Measurements from ENCODE around the gene DNM2. TPM values are rescaled to one million over a fixed set of nuclear protein-coding genes. Genes with fewer than 3 reads are reported as not detected.

The DNM2 gene
- total RNA-seq, 4 donors from 2014 or later: 79.1 to 115 (median 96.8) TPM

- ATAC-seq: no peak
- Histone ChIP-seq H3K4me3 (no peak overlapping the region), H3K36me3 (no peaks in the 10 kb centered on the region), H3K4me1 (peaks cover 0 to 18% (median 0%) of the 10 kb centered on the region in 3 donors), H3K9me3 (peaks cover 0 to 8% (median 0%) of the 10 kb centered on the region in 3 donors), H3K27me3 (no peaks in the 10 kb centered on the region), H3K27ac (no peak overlapping the region)
- no peak for TF ChIP-seq EP300 (IDR thresholded peaks at IDR 0.05)
- TF ChIP-seq, protein P1, sequence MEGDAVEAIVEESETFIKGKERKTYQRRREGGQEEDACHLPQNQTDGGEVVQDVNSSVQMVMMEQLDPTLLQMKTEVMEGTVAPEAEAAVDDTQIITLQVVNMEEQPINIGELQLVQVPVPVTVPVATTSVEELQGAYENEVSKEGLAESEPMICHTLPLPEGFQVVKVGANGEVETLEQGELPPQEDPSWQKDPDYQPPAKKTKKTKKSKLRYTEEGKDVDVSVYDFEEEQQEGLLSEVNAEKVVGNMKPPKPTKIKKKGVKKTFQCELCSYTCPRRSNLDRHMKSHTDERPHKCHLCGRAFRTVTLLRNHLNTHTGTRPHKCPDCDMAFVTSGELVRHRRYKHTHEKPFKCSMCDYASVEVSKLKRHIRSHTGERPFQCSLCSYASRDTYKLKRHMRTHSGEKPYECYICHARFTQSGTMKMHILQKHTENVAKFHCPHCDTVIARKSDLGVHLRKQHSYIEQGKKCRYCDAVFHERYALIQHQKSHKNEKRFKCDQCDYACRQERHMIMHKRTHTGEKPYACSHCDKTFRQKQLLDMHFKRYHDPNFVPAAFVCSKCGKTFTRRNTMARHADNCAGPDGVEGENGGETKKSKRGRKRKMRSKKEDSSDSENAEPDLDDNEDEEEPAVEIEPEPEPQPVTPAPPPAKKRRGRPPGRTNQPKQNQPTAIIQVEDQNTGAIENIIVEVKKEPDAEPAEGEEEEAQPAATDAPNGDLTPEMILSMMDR (IDR thresholded peaks at IDR 0.05): no peak
- TF ChIP-seq POLR2AphosphoS5 (IDR thresholded peaks at IDR 0.05): no peak
- no peak for TF ChIP-seq POLR2A (IDR thresholded peaks at IDR 0.05)
- WGBS, 2 donors (ENCODE audit: low coverage in 1 of 2): 63 to 87% methylated on average over 7 to 8 of the region's 10 CpGs
These were observed 121.5 kb downstream of the DNM2 start for GRCh38 chr19:10839114-10840050.

DNA sequence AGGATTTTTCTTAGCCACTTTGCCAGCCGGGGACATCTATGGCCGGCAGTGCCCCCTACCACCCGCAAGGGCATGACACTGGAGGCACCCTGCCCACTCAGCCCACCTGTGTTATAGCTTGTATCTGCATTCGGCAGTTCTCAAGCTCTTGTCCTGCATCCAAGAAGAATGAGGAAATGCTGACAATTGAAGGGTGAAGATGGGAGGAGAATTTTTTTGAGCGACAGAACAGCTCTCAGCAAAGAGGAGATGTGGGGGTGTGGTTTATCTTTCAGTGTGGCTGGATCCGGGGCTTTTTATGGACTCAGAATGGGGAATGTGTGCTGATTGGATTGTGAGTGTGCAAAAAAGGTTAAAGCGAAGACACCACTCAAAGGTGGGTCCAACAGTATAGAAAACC, 124.9 kb downstream of the DNM2 start:
- H3K27ac ChIP-seq: no peak overlapping the region
- no peak overlapping the region for H3K4me3 ChIP-seq
- 78 to 94% methylated on average over 4 to 5 of the region's 7 CpGs for WGBS, 2 donors (ENCODE audit: low coverage in 1 of 2)

GRCh38 chr19:10846500-10847202, 128.8 kb downstream of the DNM2 start:
- Histone ChIP-seq H3K27ac (no peak overlapping the region), H3K27me3 (peaks cover 30% of the 10 kb centered on the region)

More for the DNA sequence above, 124.9 kb downstream of the DNM2 start:
- H3K27me3 ChIP-seq: no peaks in the 10 kb centered on the region
- H3K4me1 ChIP-seq: no peaks in the 10 kb centered on the region
- ATAC-seq: no peak
- H3K9me3 ChIP-seq: peaks cover 0 to 18% (median 0%) of the 10 kb centered on the region in 3 donors
- TF ChIP-seq POLR2AphosphoS5 (IDR thresholded peaks at IDR 0.05) (no peak), POLR2A (IDR thresholded peaks at IDR 0.05) (no peak), EP300 (IDR thresholded peaks at IDR 0.05) (no peak)
- no peaks in the 10 kb centered on the region for H3K36me3 ChIP-seq

DNA sequence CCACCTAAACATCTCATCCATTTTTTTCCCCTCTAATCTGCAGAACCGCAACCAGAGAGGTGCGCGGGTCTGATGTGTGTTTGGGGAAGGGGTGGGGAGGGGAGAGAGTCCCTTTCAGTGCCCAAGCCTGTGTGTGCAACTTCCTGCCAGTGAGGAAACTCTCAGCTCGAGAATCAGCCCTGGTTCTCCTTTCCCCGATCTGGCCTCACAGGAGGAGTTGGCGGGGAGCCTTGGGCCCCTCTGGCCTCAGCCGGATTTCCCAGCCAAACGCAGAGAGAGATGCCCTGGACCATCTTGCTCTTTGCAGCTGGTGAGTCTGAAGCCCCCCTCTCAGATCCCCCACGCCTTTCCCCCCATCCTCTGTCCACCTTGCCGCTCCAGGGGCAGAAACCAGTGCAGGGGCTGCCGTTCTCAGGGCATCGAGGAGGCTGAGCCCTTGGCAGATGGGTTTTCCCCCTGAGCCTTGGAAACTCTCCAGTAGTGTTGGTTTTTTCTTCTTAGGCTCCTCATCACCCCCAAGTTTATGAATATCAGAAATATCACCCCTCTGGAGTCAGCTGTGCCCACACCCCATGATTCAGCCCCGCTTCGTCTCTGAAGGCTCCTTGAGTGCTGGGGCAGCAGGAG, 130.5 kb downstream of the DNM2 start, which contains the start of gene C19orf38:
Gene C19orf38, plus strand, starts transcription at position 186 of the 627 bp plus-strand sequence. Its CDS starts 94 bp downstream, at position 280.
- WGBS, 2 donors (ENCODE audit: low coverage in 1 of 2): 23 to 70% methylated on average over 3 to 7 of the region's 14 CpGs
- Histone ChIP-seq H3K4me1 (no peaks in the 10 kb centered on the region), H3K27ac (no peak within 1 kb of the TSS), H3K36me3 (no peaks in the 10 kb centered on the region), H3K4me3 (no peak within 1 kb of the TSS), H3K9me3 (peaks cover 0 to 18% (median 0%) of the 10 kb centered on the region in 3 donors), H3K27me3 (peaks cover 30% of the 10 kb centered on the region)
- ATAC-seq: no peak
- TF ChIP-seq EP300 (IDR thresholded peaks at IDR 0.05) (no peak), POLR2AphosphoS5 (IDR thresholded peaks at IDR 0.05) (no peak)
- TF ChIP-seq, protein P1 (IDR thresholded peaks at IDR 0.05): no peak

More at GRCh38 chr19:10846500-10847202, 128.8 kb downstream of the DNM2 start:
- WGBS, 2 donors (ENCODE audit: low coverage in 1 of 2): 75 to 83% methylated on average over 2 of the region's 2 CpGs
- TF ChIP-seq EP300 (IDR thresholded peaks at IDR 0.05) (no peak), POLR2AphosphoS5 (IDR thresholded peaks at IDR 0.05) (no peak), POLR2A (IDR thresholded peaks at IDR 0.05) (no peak)
- TF ChIP-seq, protein P1 (IDR thresholded peaks at IDR 0.05): no peak
- Histone ChIP-seq H3K4me1 (no peaks in the 10 kb centered on the region), H3K9me3 (peaks cover 0 to 18% (median 0%) of the 10 kb centered on the region in 3 donors), H3K4me3 (no peak overlapping the region), H3K36me3 (no peaks in the 10 kb centered on the region)
- ATAC-seq: no peak

- no peak for ATAC-seq
- no peak for TF ChIP-seq EP300 (IDR thresholded peaks at IDR 0.05)
- no peak for TF ChIP-seq POLR2A (IDR thresholded peaks at IDR 0.05)
- TF ChIP-seq POLR2AphosphoS5 (IDR thresholded peaks at IDR 0.05): no peak
- TF ChIP-seq, protein P1 (IDR thresholded peaks at IDR 0.05): no peak
- Histone ChIP-seq H3K4me3 (no peak overlapping the region), H3K27ac (no peak overlapping the region), H3K4me1 (no peaks in the 10 kb centered on the region), H3K27me3 (peaks cover 30% of the 10 kb centered on the region), H3K9me3 (peaks cover 0 to 15% (median 0%) of the 10 kb centered on the region in 3 donors), H3K36me3 (no peaks in the 10 kb centered on the region)
- WGBS, 2 donors (ENCODE audit: low coverage in 1 of 2): 82 to 98% methylated on average over 4 of the region's 5 CpGs
These were observed 132.8 kb downstream of the DNM2 start for GRCh38 chr19:10850631-10851030.
